ENCODE data around the gene TRIM38.
"Not testable (repeated sequence)": the region's sequence is repeated elsewhere in the genome, so short reads cannot be mapped to it uniquely, and the experiment has no call there.

DNA sequence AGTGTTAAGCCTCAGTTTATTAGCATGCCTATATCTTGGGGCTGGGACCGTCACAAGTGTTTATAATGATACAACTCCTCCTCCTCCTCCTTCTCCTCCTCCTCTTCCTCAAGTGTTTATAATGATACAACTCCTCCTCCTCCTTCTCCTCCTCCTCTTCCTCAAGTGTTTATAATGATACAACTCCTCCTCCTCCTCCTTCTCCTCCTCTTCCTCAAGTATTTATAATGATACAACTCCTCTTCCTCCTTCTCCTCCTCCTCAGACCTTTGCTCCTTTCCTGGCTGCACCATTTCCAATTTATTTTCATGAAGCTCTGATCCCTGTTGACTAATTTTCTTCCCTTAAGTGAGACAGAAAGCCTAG is 44.3 kb downstream of the TRIM38 start:
- TF ChIP-seq, protein P1, sequence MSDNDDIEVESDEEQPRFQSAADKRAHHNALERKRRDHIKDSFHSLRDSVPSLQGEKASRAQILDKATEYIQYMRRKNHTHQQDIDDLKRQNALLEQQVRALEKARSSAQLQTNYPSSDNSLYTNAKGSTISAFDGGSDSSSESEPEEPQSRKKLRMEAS (IDR thresholded peaks at IDR 0.05), result not testable (repeated sequence)
- not testable (repeated sequence) for TF ChIP-seq POLR2A (IDR thresholded peaks at IDR 0.05; ENCODE audit: insufficient read depth in 1 of 2, low read depth in 2 of 2, low read length in 2 of 2); EZH2 (conservative IDR thresholded peaks at IDR 0.05; ENCODE audit: low read depth, low read length); SRSF9 (IDR thresholded peaks at IDR 0.05; ENCODE audit: borderline replicate concordance, insufficient read depth, low read depth, low read length, poor library complexity, severe bottlenecking); PHF20 (CRISPR knock-in tag; IDR thresholded peaks at IDR 0.05); ZKSCAN8 (CRISPR knock-in tag; IDR thresholded peaks at IDR 0.05; ENCODE audit: borderline replicate concordance); MAZ (IDR thresholded peaks at IDR 0.05; ENCODE audit: borderline replicate concordance, low read depth, low read length); MAZ (CRISPR knock-in tag; IDR thresholded peaks at IDR 0.05; ENCODE audit: low read depth)
- TF ChIP-seq, protein P2, sequence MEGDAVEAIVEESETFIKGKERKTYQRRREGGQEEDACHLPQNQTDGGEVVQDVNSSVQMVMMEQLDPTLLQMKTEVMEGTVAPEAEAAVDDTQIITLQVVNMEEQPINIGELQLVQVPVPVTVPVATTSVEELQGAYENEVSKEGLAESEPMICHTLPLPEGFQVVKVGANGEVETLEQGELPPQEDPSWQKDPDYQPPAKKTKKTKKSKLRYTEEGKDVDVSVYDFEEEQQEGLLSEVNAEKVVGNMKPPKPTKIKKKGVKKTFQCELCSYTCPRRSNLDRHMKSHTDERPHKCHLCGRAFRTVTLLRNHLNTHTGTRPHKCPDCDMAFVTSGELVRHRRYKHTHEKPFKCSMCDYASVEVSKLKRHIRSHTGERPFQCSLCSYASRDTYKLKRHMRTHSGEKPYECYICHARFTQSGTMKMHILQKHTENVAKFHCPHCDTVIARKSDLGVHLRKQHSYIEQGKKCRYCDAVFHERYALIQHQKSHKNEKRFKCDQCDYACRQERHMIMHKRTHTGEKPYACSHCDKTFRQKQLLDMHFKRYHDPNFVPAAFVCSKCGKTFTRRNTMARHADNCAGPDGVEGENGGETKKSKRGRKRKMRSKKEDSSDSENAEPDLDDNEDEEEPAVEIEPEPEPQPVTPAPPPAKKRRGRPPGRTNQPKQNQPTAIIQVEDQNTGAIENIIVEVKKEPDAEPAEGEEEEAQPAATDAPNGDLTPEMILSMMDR (CRISPR knock-in tag; IDR thresholded peaks at IDR 0.05), result not testable (repeated sequence)
